CD14-positive monocyte (primary cell): Measurements from ENCODE around the gene TNRC6A. TPM values are rescaled to one million over a fixed set of nuclear protein-coding genes. Genes with fewer than 3 reads are reported as not detected.

ENCODE experiments used
- DNase-seq, 3 donors: peaks; one replicate each; pipeline ENCODE4 v3.0.0-alpha.2; 2011 to 2022
- H2AFZ ChIP-seq: 2 replicates; pipeline ENCODE4 v1.6.0; 2012; ENCODE audit warnings: mild to moderate bottlenecking, low read depth, low read length, inconsistent platforms; ENCODE audit not compliant: insufficient read depth, poor library complexity, severe bottlenecking
- H3K27ac ChIP-seq, 2 donors: 1 replicate in 1 of 2; 2 replicates in 1 of 2; pipeline ENCODE4 v1.5.1; 2012 to 2013; ENCODE audit warnings: low read length in 2 of 2, control low read depth in 1 of 2, inconsistent platforms in 1 of 2, low read depth in 1 of 2, mild to moderate bottlenecking in 1 of 2
- H3K27me3 ChIP-seq, 2 donors: one replicate each; pipeline versions ENCODE4 v1.6.0 to v1.6.1; 2011 to 2013; ENCODE audit warnings: low read length in 2 of 2; ENCODE audit not compliant: control insufficient read depth in 2 of 2, insufficient read depth in 2 of 2
- H3K36me3 ChIP-seq, 2 donors: replicated peaks in 1 of 2; 1 replicate in 1 of 2; 2 replicates in 1 of 2; pipeline versions ENCODE4 v1.5.1 to v1.6.1; 2012 to 2013; ENCODE audit warnings: low read length in 2 of 2, control low read depth in 1 of 2, inconsistent platforms in 1 of 2, mild to moderate bottlenecking in 1 of 2; ENCODE audit not compliant: insufficient read depth in 2 of 2, control insufficient read depth in 1 of 2
- H3K4me1 ChIP-seq, 2 donors: 1 replicate in 1 of 2; 2 replicates in 1 of 2; pipeline versions ENCODE4 v1.5.1 to v1.6.1; 2012 to 2013; ENCODE audit warnings: low read length in 2 of 2, control low read depth in 1 of 2, inconsistent platforms in 1 of 2, mild to moderate bottlenecking in 1 of 2, moderate library complexity in 1 of 2; ENCODE audit not compliant: insufficient read depth in 2 of 2, control insufficient read depth in 1 of 2
- H3K4me2 ChIP-seq: replicated peaks from 2 replicates; pipeline ENCODE3; 2012; ENCODE audit warnings: low read length, moderate library complexity, mild to moderate bottlenecking; ENCODE audit not compliant: poor library complexity, severe bottlenecking; ENCODE audit errors: extremely low read depth
- H3K4me3 ChIP-seq, 3 experiments: fragments of 200-600 bp in 1 of 3; sonication (generic) in 1 of 3; replicated peaks in 1 of 3; 1 replicate in 2 of 3; 2 replicates in 1 of 3; pipeline ENCODE4 v1.5.1; 2011 to 2013; ENCODE audit warnings: low read length in 3 of 3, mild to moderate bottlenecking in 3 of 3, control low read depth in 2 of 3, low read depth in 2 of 3, inconsistent platforms in 1 of 3, moderate library complexity in 1 of 3
- H3K79me2 ChIP-seq: 2 replicates; pipeline ENCODE4 v1.6.0; 2012; ENCODE audit warnings: mild to moderate bottlenecking, control low read depth, inconsistent platforms, low read length, moderate library complexity; ENCODE audit not compliant: insufficient read depth
- H3K9ac ChIP-seq: 2 replicates; pipeline ENCODE4 v1.6.0; 2017; ENCODE audit warnings: low read length, mild to moderate bottlenecking; ENCODE audit not compliant: insufficient read depth, poor library complexity, severe bottlenecking
- H3K9me3 ChIP-seq, 2 donors: replicated peaks in 1 of 2; 1 replicate in 1 of 2; 2 replicates in 1 of 2; pipeline versions ENCODE4 v1.5.1 to v1.6.1; 2012 to 2013; ENCODE audit warnings: low read length in 2 of 2, control low read depth in 1 of 2; ENCODE audit not compliant: control insufficient read depth in 1 of 2, insufficient read depth in 1 of 2
- H4K20me1 ChIP-seq: 2 replicates; pipeline ENCODE4 v1.6.0; 2012; ENCODE audit warnings: mild to moderate bottlenecking, low read length, control low read depth, moderate library complexity; ENCODE audit not compliant: insufficient read depth
- H3K27ac Mint-ChIP-seq, 7 donors: one replicate each; pipeline ENCODE4 v1.8.0; 2020; ENCODE audit warnings: mild to moderate bottlenecking in 7 of 7, mixed read lengths in 7 of 7, moderate library complexity in 6 of 7, inconsistent platforms in 2 of 7
- H3K27me3 Mint-ChIP-seq, 3 donors: one replicate each; pipeline ENCODE4 v1.8.0; 2021 to 2022; ENCODE audit warnings: low read depth in 3 of 3, mild to moderate bottlenecking in 3 of 3, mixed read lengths in 3 of 3, moderate library complexity in 3 of 3, inconsistent platforms in 1 of 3
- H3K36me3 Mint-ChIP-seq, 2 donors: one replicate each; pipeline ENCODE4 v1.8.0; 2020; ENCODE audit warnings: mixed read lengths in 2 of 2, inconsistent platforms in 1 of 2, mild to moderate bottlenecking in 1 of 2
- H3K4me1 Mint-ChIP-seq: one replicate; pipeline ENCODE4 v1.8.0; 2020; ENCODE audit warnings: mild to moderate bottlenecking, mixed read lengths
- H3K4me3 Mint-ChIP-seq, 2 donors: one replicate each; pipeline ENCODE4 v1.8.0; 2020; ENCODE audit warnings: mild to moderate bottlenecking in 2 of 2, mixed read lengths in 2 of 2, moderate library complexity in 1 of 2
- H3K9me3 Mint-ChIP-seq, 7 donors: one replicate each; pipeline ENCODE4 v1.8.0; 2020 to 2022; ENCODE audit warnings: mixed read lengths in 7 of 7, mild to moderate bottlenecking in 6 of 7, moderate library complexity in 6 of 7, inconsistent platforms in 2 of 7
- WGBS: methylation state at CpG from one replicate; pipeline ENCODE4 v1.1.5; 2013; ENCODE audit warnings: missing lambda C conversion rate; ENCODE audit not compliant: insufficient coverage; 5-methylcytosine and 5-hydroxymethylcytosine counted together
- intact Hi-C, 2 donors: fragments of 100-400 bp; cut with micrococcal nuclease; formaldehyde crosslinking; loops; one replicate each; pipeline versions ENCODE4 v1.15.0 to v1.15.1; 2023
- polyA plus RNA-seq, 3 donors: library from polyadenylated mRNA; depleted of rRNA in 1 of 3; unstranded in 2 of 3; stranded (reverse) in 1 of 3; fragments of 300-500 nt in 2 of 3; fragments of >200 nt in 1 of 3; fragmentation: Illumina TruSeq in 2 of 3; gene quantifications; 1 replicate in 2 of 3; 2 replicates in 1 of 3; pipeline ENCODE4 v1.2.3, GENCODE V29; 2012 to 2021
- TF ChIP-seq, protein P1 (sequence below): fragments of 200-600 bp; IDR thresholded peaks from one replicate; pipeline ENCODE4 v1.8.0; 2022; ENCODE audit warnings: antibody characterized with exemption, mild to moderate bottlenecking

TNRC6A gene
- polyA plus RNA-seq, 3 donors = 3.3 to 36.1 (median 4.0) TPM

DNA sequence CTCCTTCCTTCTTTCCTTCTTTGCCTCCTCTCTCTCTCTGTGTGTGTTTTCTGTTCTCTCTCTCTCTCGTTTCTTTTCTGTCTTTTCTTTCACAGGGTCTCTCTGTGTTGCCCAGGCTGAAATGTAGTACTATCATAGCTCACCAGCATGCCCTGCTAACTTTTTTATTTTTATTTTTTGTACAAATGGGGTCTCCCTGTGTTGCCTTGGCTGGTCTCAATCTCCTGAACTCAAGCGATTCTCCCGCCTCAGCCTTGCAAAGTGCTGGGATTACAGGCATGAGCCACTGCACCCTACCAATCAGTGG is 117.9 kb downstream of the TNRC6A start:
- H3K4me1 ChIP-seq = no peaks in the 10 kb centered on the region
- no peak overlapping the region for H3K9ac ChIP-seq
- no peaks in the 10 kb centered on the region for H3K9me3 ChIP-seq
- H3K36me3 ChIP-seq = no peaks in the 10 kb centered on the region
- H3K36me3 Mint-ChIP-seq = no peaks in the 10 kb centered on the region
- no peak overlapping the region for H3K27ac Mint-ChIP-seq
- H3K27me3 ChIP-seq = no peaks in the 10 kb centered on the region
- no peak for DNase-seq
- H3K4me1 Mint-ChIP-seq = no peaks in the 10 kb centered on the region
- H3K9me3 Mint-ChIP-seq = no peaks in the 10 kb centered on the region
- no peak overlapping the region for H3K27ac ChIP-seq
- TF ChIP-seq, protein P1, sequence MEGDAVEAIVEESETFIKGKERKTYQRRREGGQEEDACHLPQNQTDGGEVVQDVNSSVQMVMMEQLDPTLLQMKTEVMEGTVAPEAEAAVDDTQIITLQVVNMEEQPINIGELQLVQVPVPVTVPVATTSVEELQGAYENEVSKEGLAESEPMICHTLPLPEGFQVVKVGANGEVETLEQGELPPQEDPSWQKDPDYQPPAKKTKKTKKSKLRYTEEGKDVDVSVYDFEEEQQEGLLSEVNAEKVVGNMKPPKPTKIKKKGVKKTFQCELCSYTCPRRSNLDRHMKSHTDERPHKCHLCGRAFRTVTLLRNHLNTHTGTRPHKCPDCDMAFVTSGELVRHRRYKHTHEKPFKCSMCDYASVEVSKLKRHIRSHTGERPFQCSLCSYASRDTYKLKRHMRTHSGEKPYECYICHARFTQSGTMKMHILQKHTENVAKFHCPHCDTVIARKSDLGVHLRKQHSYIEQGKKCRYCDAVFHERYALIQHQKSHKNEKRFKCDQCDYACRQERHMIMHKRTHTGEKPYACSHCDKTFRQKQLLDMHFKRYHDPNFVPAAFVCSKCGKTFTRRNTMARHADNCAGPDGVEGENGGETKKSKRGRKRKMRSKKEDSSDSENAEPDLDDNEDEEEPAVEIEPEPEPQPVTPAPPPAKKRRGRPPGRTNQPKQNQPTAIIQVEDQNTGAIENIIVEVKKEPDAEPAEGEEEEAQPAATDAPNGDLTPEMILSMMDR = no peak
- peaks cover 3 to 8% (median 5%) of the 10 kb centered on the region in 3 donors for H3K27me3 Mint-ChIP-seq
- H4K20me1 ChIP-seq = no peaks in the 10 kb centered on the region
- 100% methylated on average over 1 of the region's 3 CpGs for WGBS
- no peak overlapping the region for H3K4me3 Mint-ChIP-seq
- intact Hi-C loops = no loop called here
- H3K4me2 ChIP-seq = no peak overlapping the region
- no peak overlapping the region for H2AFZ ChIP-seq
- no peak overlapping the region for H3K4me3 ChIP-seq
- H3K79me2 ChIP-seq = no peaks in the 10 kb centered on the region

DNA sequence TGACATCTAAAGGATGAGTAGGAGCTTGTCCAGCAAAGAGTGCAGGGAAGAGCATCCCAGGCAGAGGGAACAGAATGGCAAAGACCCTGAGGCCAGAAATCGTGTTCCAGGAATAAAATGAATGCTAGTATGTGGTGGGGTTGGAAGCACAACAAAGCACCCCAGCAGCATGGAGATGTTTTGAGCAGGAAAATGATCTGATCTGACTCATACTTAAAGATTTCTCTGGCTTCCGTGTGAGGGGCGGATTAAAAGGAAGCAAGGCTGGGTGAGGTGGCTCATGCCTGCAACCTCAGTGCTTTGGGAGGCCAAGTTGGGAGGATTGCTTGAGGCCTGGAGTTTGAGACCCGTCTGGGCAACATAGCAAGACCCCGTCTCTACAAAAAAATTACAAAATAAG is 118.6 kb downstream of the TNRC6A start:
- DNase-seq = no peak
- Histone ChIP-seq H3K27ac (no peak overlapping the region), H3K36me3 (no peaks in the 10 kb centered on the region), H3K4me3 (no peak overlapping the region), H3K27me3 (no peaks in the 10 kb centered on the region), H3K4me1 (no peaks in the 10 kb centered on the region), H4K20me1 (no peaks in the 10 kb centered on the region), H2AFZ (no peak overlapping the region), H3K9ac (no peak overlapping the region), H3K9me3 (no peaks in the 10 kb centered on the region), H3K4me2 (no peak overlapping the region), H3K79me2 (no peaks in the 10 kb centered on the region)
- no peaks in the 10 kb centered on the region for H3K4me1 Mint-ChIP-seq
- intact Hi-C loops = no loop called here
- H3K36me3 Mint-ChIP-seq = no peaks in the 10 kb centered on the region
- H3K27me3 Mint-ChIP-seq = peaks cover 3 to 7% (median 5%) of the 10 kb centered on the region in 3 donors
- H3K9me3 Mint-ChIP-seq = no peaks in the 10 kb centered on the region
- 89% methylated on average over 3 of the region's 5 CpGs for WGBS
- H3K27ac Mint-ChIP-seq = no peak overlapping the region
- TF ChIP-seq, protein P1 = no peak
- no peak overlapping the region for H3K4me3 Mint-ChIP-seq
